GM23338 (cell line): ENCODE results near the gene LILRB5.

ENCODE experiments used
- POLR2AphosphoS5 ChIP-seq: IDR thresholded peaks from 2 replicates; pipeline ENCODE4 v1.6.1; 2016; ENCODE audit warnings: antibody characterized with exemption, low read depth
- STAT1 ChIP-seq: IDR thresholded peaks from one replicate; pipeline ENCODE4 v1.6.1; 2016; ENCODE audit warnings: antibody characterized with exemption; ENCODE audit not compliant: unreplicated experiment
- TF ChIP-seq, protein P1 (sequence below): IDR thresholded peaks from one replicate; pipeline ENCODE4 v1.6.1; 2018; ENCODE audit warnings: antibody characterized with exemption; ENCODE audit not compliant: unreplicated experiment
- TF ChIP-seq, protein P2 (sequence below), 2 experiments: fragments of 200-600 bp in 1 of 2; sonication (generic) in 1 of 2; conservative IDR thresholded peaks; 2 replicates each; pipeline versions ENCODE4 v1.5.1 to v1.6.1; 2016 to 2017; ENCODE audit warnings: antibody characterized with exemption in 2 of 2, low read depth in 2 of 2, mild to moderate bottlenecking in 2 of 2, moderate library complexity in 1 of 2

DNA sequence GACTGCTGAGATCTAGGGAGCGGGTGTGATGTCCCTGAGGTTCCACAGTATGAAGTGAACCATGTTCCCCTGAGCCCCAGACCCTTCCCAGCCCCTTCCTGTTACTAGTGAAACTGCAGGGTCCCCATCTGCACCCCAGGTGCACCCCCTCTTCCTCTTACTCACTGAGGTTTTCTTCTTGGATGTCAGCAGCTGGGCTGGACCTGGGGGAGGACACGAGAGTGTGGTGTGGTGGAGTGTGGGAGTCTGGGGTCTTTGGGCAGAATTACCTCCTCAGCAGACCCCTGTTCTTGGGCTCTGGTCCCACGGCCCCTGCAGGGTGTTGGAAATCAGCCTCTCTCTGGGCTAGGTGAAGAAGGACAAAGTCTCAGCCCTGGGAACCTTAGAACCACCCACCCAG lies 11.1 kb downstream of the LILRB5 start:
- TF ChIP-seq, protein P1, sequence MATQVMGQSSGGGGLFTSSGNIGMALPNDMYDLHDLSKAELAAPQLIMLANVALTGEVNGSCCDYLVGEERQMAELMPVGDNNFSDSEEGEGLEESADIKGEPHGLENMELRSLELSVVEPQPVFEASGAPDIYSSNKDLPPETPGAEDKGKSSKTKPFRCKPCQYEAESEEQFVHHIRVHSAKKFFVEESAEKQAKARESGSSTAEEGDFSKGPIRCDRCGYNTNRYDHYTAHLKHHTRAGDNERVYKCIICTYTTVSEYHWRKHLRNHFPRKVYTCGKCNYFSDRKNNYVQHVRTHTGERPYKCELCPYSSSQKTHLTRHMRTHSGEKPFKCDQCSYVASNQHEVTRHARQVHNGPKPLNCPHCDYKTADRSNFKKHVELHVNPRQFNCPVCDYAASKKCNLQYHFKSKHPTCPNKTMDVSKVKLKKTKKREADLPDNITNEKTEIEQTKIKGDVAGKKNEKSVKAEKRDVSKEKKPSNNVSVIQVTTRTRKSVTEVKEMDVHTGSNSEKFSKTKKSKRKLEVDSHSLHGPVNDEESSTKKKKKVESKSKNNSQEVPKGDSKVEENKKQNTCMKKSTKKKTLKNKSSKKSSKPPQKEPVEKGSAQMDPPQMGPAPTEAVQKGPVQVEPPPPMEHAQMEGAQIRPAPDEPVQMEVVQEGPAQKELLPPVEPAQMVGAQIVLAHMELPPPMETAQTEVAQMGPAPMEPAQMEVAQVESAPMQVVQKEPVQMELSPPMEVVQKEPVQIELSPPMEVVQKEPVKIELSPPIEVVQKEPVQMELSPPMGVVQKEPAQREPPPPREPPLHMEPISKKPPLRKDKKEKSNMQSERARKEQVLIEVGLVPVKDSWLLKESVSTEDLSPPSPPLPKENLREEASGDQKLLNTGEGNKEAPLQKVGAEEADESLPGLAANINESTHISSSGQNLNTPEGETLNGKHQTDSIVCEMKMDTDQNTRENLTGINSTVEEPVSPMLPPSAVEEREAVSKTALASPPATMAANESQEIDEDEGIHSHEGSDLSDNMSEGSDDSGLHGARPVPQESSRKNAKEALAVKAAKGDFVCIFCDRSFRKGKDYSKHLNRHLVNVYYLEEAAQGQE: no peak
- TF ChIP-seq, protein P2, sequence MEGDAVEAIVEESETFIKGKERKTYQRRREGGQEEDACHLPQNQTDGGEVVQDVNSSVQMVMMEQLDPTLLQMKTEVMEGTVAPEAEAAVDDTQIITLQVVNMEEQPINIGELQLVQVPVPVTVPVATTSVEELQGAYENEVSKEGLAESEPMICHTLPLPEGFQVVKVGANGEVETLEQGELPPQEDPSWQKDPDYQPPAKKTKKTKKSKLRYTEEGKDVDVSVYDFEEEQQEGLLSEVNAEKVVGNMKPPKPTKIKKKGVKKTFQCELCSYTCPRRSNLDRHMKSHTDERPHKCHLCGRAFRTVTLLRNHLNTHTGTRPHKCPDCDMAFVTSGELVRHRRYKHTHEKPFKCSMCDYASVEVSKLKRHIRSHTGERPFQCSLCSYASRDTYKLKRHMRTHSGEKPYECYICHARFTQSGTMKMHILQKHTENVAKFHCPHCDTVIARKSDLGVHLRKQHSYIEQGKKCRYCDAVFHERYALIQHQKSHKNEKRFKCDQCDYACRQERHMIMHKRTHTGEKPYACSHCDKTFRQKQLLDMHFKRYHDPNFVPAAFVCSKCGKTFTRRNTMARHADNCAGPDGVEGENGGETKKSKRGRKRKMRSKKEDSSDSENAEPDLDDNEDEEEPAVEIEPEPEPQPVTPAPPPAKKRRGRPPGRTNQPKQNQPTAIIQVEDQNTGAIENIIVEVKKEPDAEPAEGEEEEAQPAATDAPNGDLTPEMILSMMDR (conservative IDR thresholded peaks at IDR 0.05; ENCODE audit: low read depth in 2 of 2): no peak
- TF ChIP-seq STAT1: no peak
- TF ChIP-seq POLR2AphosphoS5: no peak
